Skin of body (tissue), 2 donors: ENCODE measurements around the gene SDR42E2. TPM values are rescaled to one million over a fixed set of nuclear protein-coding genes. Genes with fewer than 3 reads are reported as not detected.
"Not testable (repeated sequence)": the region's sequence is repeated elsewhere in the genome, so short reads cannot be mapped to it uniquely, and the experiment has no call there.

Experiments
- DNase-seq: peaks from one replicate; lab custom pipeline; 2025; lab: John Stamatoyannopoulos, UW
- total RNA-seq: library from RNA; depleted of rRNA; stranded (reverse); fragments of >200 nt; gene quantifications from one replicate; pipeline ENCODE4 v1.2.3, GENCODE V29; 2014

The SDR42E2 gene
- total RNA-seq, 1 donor from 2014 or later, result not detected

- DNase-seq, result no peak
These were observed 905 bp upstream of the SDR42E2 start for GRCh38 chr16:22161401-22161800.

GRCh38 chr16:22162656-22163009, 327 bp downstream of the SDR42E2 start:
- no peak for DNase-seq

GRCh38 chr16:22163806-22164205, 1.5 kb downstream of the SDR42E2 start:
- DNase-seq, result no peak

GRCh38 chr16:22164482-22164881, 2.2 kb downstream of the SDR42E2 start:
- DNase-seq, result no peak

GRCh38 chr16:22165508-22166285, 3.4 kb downstream of the SDR42E2 start:
- no peak for DNase-seq

- DNase-seq, result no peak
These were observed 9.6 kb downstream of the SDR42E2 start for GRCh38 chr16:22171953-22172352.

GRCh38 chr16:22172642-22173041, 10.3 kb downstream of the SDR42E2 start:
- not testable (repeated sequence) for DNase-seq

- no peak for DNase-seq
These were observed 12.3 kb downstream of the SDR42E2 start for GRCh38 chr16:22174642-22175041.

GRCh38 chr16:22177968-22178930, 15.9 kb downstream of the SDR42E2 start:
- DNase-seq, result no peak

GRCh38 chr16:22181426-22181825, 19.1 kb downstream of the SDR42E2 start:
- DNase-seq, result no peak

GRCh38 chr16:22181843-22182242, 19.5 kb downstream of the SDR42E2 start:
- DNase-seq, result no peak

- no peak for DNase-seq
These were observed 21.0 kb downstream of the SDR42E2 start for GRCh38 chr16:22183335-22183734.

- no peak for DNase-seq
These were observed 21.8 kb downstream of the SDR42E2 start for GRCh38 chr16:22183901-22184614.

GRCh38 chr16:22184615-22184968, 22.3 kb downstream of the SDR42E2 start:
- DNase-seq, result no peak

GRCh38 chr16:22186517-22186916, 24.2 kb downstream of the SDR42E2 start:
- no peak for DNase-seq

- no peak for DNase-seq
These were observed 25.9 kb downstream of the SDR42E2 start for GRCh38 chr16:22188267-22188594.

- DNase-seq, result peak; percentile 87
These were observed 26.5 kb downstream of the SDR42E2 start for GRCh38 chr16:22188595-22189442.

GRCh38 chr16:22189473-22190080, 27.3 kb downstream of the SDR42E2 start:
- DNase-seq, result peak; percentile 64

- DNase-seq, result peak; percentile 78
These were observed 27.9 kb downstream of the SDR42E2 start for GRCh38 chr16:22190081-22190775.
